Measurements from ENCODE around the gene LDLRAD4.

Gene LDLRAD4

GRCh38 chr18:13500869-13501542 is 282.4 kb downstream of the LDLRAD4 start:
- Mint-ChIP-seq H3K27me3 (no peaks in the 10 kb centered on the region), H3K9me3 (peaks cover 15% of the 10 kb centered on the region), H3K27ac (no peak overlapping the region), H3K36me3 (peaks cover 42% of the 10 kb centered on the region), H3K4me3 (no peak overlapping the region), H3K4me1 (peaks cover 33% of the 10 kb centered on the region)
- DNase-seq = no peak
- CTCF ChIA-PET = interaction anchor here (1.2 to 1.5 kb wide), 2 partner anchors 12 to 285 kb away, joined by 3 to 5 read pairs; no protein-coding TSS in a partner anchor

DNA sequence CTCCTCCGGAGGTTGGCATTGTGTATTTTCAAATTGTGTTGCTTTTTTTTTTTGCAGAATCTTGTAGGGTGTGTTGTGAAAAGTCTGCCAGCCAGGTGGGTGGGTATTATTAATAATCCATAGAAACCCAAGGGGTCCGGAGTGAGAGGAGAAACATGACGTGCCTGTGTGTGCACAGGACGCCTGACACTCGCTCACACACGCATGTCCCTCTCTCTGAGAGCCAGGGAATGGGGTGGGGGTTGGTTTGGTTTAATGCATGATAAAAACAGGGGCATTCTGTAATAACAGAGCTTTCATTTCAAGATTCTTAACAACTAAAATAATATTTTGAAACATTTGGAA is 283.0 kb downstream of the LDLRAD4 start:
- no peak overlapping the region for H3K27ac Mint-ChIP-seq
- DNase-seq = no peak
- CTCF ChIA-PET = interaction anchor here (1.3 to 1.5 kb wide), 2 partner anchors 111 to 285 kb away, joined by 4 to 5 read pairs; no protein-coding TSS in a partner anchor
- H3K4me3 Mint-ChIP-seq = no peak overlapping the region
- peaks cover 41% of the 10 kb centered on the region for H3K36me3 Mint-ChIP-seq
- H3K27me3 Mint-ChIP-seq = no peaks in the 10 kb centered on the region
- H3K9me3 Mint-ChIP-seq = peaks cover 15% of the 10 kb centered on the region
- H3K4me1 Mint-ChIP-seq = peaks cover 38% of the 10 kb centered on the region

- Mint-ChIP-seq H3K9me3 (peaks cover 15% of the 10 kb centered on the region), H3K4me3 (no peak overlapping the region), H3K27ac (no peak overlapping the region), H3K4me1 (peaks cover 38% of the 10 kb centered on the region), H3K27me3 (no peaks in the 10 kb centered on the region), H3K36me3 (peaks cover 38% of the 10 kb centered on the region)
- DNase-seq = no peak
- CTCF ChIA-PET = interaction anchor here (1.3 to 1.5 kb wide), 2 partner anchors 110 to 286 kb away, joined by 4 to 5 read pairs; no protein-coding TSS in a partner anchor
Observed at GRCh38 chr18:13501891-13502290, 283.3 kb downstream of the LDLRAD4 start.

GRCh38 chr18:13502585-13502984 is 284.0 kb downstream of the LDLRAD4 start:
- Mint-ChIP-seq H3K27me3 (no peaks in the 10 kb centered on the region), H3K36me3 (peaks cover 31% of the 10 kb centered on the region), H3K4me1 (peaks cover 38% of the 10 kb centered on the region), H3K27ac (peak overlapping the region; percentile 60), H3K4me3 (no peak overlapping the region), H3K9me3 (peaks cover 15% of the 10 kb centered on the region)
- DNase-seq = peak; percentile 25
- CTCF ChIA-PET = interaction anchor here (0.9 to 1.5 kb wide), 3 partner anchors 31 to 286 kb away, joined by 3 to 5 read pairs (median 4); no protein-coding TSS in a partner anchor

- no peak for DNase-seq
- no peak overlapping the region for H3K4me3 Mint-ChIP-seq
- peaks cover 9% of the 10 kb centered on the region for H3K9me3 Mint-ChIP-seq
- H3K27ac Mint-ChIP-seq = no peak overlapping the region
- peaks cover 21% of the 10 kb centered on the region for H3K36me3 Mint-ChIP-seq
- peaks cover 38% of the 10 kb centered on the region for H3K4me1 Mint-ChIP-seq
- no peaks in the 10 kb centered on the region for H3K27me3 Mint-ChIP-seq
- CTCF ChIA-PET = no interaction called here
Observed at GRCh38 chr18:13503836-13504235, 285.3 kb downstream of the LDLRAD4 start.

GRCh38 chr18:13505780-13506345 is 287.3 kb downstream of the LDLRAD4 start:
- H3K27ac Mint-ChIP-seq = no peak overlapping the region
- H3K4me1 Mint-ChIP-seq = peaks cover 37% of the 10 kb centered on the region
- H3K36me3 Mint-ChIP-seq = peaks cover 10% of the 10 kb centered on the region
- CTCF ChIA-PET = interaction anchor here (0.8 kb wide), 1 partner anchor 290 kb away, joined by 3 read pairs; no protein-coding TSS in a partner anchor
- no peak overlapping the region for H3K4me3 Mint-ChIP-seq
- no peak for DNase-seq
- no peaks in the 10 kb centered on the region for H3K27me3 Mint-ChIP-seq
- no peaks in the 10 kb centered on the region for H3K9me3 Mint-ChIP-seq

- DNase-seq = no peak
- CTCF ChIA-PET = interaction anchor here (1.0 kb wide), 1 partner anchor 294 kb away, joined by 3 read pairs; no protein-coding TSS in a partner anchor
- Mint-ChIP-seq H3K4me1 (peaks cover 36% of the 10 kb centered on the region), H3K27ac (no peak overlapping the region), H3K4me3 (no peak overlapping the region), H3K27me3 (no peaks in the 10 kb centered on the region), H3K9me3 (no peaks in the 10 kb centered on the region), H3K36me3 (peaks cover 23% of the 10 kb centered on the region)
Observed at GRCh38 chr18:13510594-13510993, 292.0 kb downstream of the LDLRAD4 start.

DNA sequence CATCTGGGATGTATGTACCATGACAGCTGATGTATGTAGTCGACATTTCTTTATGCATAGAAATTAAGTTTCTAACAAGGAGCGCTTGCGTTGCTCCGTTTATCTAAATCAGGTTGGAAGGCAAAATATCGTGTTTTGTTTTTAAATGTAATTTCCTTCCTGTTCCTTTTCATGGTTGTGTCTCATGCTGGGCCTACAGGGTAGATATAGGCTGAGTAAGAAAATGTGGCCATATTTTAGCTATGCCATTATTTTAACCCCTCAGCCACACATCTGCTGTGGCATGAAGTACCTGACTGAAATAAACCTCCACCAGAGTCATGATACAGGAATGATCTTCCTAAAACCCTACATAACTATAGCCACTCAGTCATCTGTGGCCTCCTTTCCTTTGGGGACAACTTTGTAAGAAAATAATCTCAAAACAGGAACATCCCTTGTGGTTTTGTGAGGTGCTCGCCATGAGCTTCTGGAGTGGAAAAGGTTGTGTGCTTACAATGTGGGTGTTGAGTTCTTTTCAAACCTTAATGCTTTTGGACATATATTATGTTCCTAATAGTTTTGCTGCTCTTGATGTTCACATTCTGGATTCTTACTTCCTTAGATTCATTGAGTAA is 293.5 kb downstream of the LDLRAD4 start:
- no peak for DNase-seq
- H3K27me3 Mint-ChIP-seq = no peaks in the 10 kb centered on the region
- CTCF ChIA-PET = interaction anchor here (1.3 to 2.4 kb wide), 2 partner anchors 12 to 296 kb away, joined by 3 to 11 read pairs; no protein-coding TSS in a partner anchor
- no peak overlapping the region for H3K4me3 Mint-ChIP-seq
- H3K4me1 Mint-ChIP-seq = peaks cover 26% of the 10 kb centered on the region
- H3K36me3 Mint-ChIP-seq = peaks cover 29% of the 10 kb centered on the region
- H3K27ac Mint-ChIP-seq = no peak overlapping the region
- H3K9me3 Mint-ChIP-seq = peaks cover under 1% of the 10 kb centered on the region

- no peak overlapping the region for H3K27ac Mint-ChIP-seq
- no peak for DNase-seq
- peaks cover 26% of the 10 kb centered on the region for H3K4me1 Mint-ChIP-seq
- CTCF ChIA-PET = interaction anchor here (1.3 to 2.4 kb wide), 2 partner anchors 13 to 297 kb away, joined by 3 to 11 read pairs; no protein-coding TSS in a partner anchor
- H3K9me3 Mint-ChIP-seq = peaks cover 6% of the 10 kb centered on the region
- no peak overlapping the region for H3K4me3 Mint-ChIP-seq
- peaks cover 37% of the 10 kb centered on the region for H3K36me3 Mint-ChIP-seq
- H3K27me3 Mint-ChIP-seq = no peaks in the 10 kb centered on the region
Observed at GRCh38 chr18:13513021-13513420, 294.5 kb downstream of the LDLRAD4 start.

DNA sequence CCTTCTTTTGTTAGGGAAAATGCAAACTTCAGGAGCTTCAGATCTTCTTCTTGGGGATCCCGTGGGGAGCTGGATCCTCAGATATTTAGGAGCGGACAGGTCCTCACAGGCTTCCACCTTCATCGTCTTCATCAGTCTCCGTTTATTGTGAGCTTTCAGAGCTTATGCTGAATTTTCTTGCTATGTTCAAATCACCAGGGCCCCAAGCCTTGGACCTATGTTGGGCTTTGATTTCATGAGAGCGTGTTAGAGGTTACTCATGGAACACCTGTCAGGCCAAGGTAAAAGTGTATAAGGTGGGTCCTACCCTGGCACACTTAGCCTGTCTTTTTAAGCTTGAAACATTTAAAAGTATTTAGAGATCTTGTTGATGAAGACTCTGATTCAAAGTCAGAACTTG is 294.9 kb downstream of the LDLRAD4 start:
- CTCF ChIA-PET = interaction anchor here (1.3 to 2.4 kb wide), 2 partner anchors 13 to 297 kb away, joined by 3 to 11 read pairs; no protein-coding TSS in a partner anchor

DNA sequence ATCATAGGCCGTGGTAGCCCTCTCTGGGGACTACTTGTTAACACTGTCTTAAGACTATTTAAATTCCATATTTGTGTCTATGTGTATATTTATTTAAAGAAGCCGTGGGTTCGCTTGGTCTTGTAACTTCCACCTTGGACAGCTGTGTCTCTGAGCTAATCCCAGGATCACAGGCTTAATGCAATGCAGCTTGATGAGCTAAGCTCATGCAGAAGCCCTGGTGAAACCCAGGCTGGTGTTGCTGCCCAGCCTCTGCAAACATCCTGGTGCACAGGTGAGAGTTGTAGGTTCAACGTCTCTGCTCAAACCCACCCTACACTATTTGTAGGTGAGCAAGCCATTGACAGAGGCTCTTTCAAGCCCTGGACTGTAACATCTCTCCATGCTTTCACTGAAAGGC is 296.0 kb downstream of the LDLRAD4 start:
- Mint-ChIP-seq H3K27ac (no peak overlapping the region), H3K4me1 (peaks cover 26% of the 10 kb centered on the region), H3K4me3 (no peak overlapping the region), H3K36me3 (peaks cover 50% of the 10 kb centered on the region), H3K9me3 (peaks cover 14% of the 10 kb centered on the region), H3K27me3 (no peaks in the 10 kb centered on the region)
- CTCF ChIA-PET = interaction anchor here (1.5 kb wide), 1 partner anchor 299 kb away, joined by 5 read pairs; no protein-coding TSS in a partner anchor
- no peak for DNase-seq

More for the DNA sequence above, 294.9 kb downstream of the LDLRAD4 start:
- H3K9me3 Mint-ChIP-seq = peaks cover 11% of the 10 kb centered on the region
- H3K27me3 Mint-ChIP-seq = no peaks in the 10 kb centered on the region
- H3K27ac Mint-ChIP-seq = no peak overlapping the region
- peaks cover 42% of the 10 kb centered on the region for H3K36me3 Mint-ChIP-seq
- H3K4me3 Mint-ChIP-seq = no peak overlapping the region
- DNase-seq = no peak
- peaks cover 26% of the 10 kb centered on the region for H3K4me1 Mint-ChIP-seq

DNA sequence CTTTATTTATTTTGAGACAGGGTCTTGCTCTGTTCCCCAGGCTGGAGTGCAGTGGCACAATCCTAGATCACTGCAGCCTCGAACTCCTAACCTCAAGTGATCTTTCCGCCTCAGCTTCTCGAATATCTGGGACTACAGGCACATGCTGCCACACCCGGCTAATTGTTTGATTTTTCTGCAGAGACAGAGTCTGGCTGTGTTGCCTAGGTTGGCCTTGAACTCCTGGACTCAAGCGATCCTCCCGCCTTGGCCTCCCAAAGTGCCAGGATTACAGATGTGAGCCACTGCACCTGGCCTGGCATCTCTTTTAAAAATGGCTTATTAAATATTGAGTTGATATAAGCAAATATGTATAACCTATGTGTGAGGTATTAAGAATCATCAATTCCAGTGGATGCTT is 298.3 kb downstream of the LDLRAD4 start:
- H3K4me1 Mint-ChIP-seq = peaks cover 10% of the 10 kb centered on the region
- H3K9me3 Mint-ChIP-seq = peaks cover 14% of the 10 kb centered on the region
- DNase-seq = no peak
- no peak overlapping the region for H3K4me3 Mint-ChIP-seq
- H3K27ac Mint-ChIP-seq = no peak overlapping the region
- peaks cover 49% of the 10 kb centered on the region for H3K36me3 Mint-ChIP-seq
- CTCF ChIA-PET = interaction anchor here (0.7 kb wide), 1 partner anchor 103 kb away, joined by 3 read pairs; no protein-coding TSS in a partner anchor
- H3K27me3 Mint-ChIP-seq = no peaks in the 10 kb centered on the region

GRCh38 chr18:13517369-13517768 is 298.8 kb downstream of the LDLRAD4 start:
- Mint-ChIP-seq H3K4me3 (no peak overlapping the region), H3K4me1 (peaks cover 5% of the 10 kb centered on the region), H3K9me3 (peaks cover 14% of the 10 kb centered on the region), H3K27ac (no peak overlapping the region), H3K27me3 (no peaks in the 10 kb centered on the region), H3K36me3 (peaks cover 49% of the 10 kb centered on the region)
- CTCF ChIA-PET = interaction anchor here (0.7 kb wide), 1 partner anchor 103 kb away, joined by 3 read pairs; no protein-coding TSS in a partner anchor
- no peak for DNase-seq

DNA sequence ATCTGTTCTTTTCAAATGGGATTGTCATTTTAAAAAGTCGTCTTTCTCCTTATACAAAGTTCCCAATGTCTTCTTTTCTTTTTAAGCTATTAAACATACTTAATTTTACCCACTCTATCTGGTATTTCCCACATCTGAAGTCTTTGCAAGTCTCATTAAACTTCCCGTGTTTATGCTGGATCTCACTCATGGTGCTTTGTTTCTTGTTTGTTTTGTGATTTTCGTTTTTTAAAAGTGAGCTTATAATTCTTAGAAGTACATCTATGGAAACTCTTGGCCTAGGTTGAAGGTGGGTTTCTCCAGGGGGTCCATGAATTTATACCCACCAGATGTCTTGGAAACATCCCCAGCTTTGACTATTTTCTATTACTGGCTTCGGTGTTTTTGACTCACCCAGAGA is 299.8 kb downstream of the LDLRAD4 start:
- Mint-ChIP-seq H3K27ac (no peak overlapping the region), H3K9me3 (peaks cover 14% of the 10 kb centered on the region), H3K4me1 (no peaks in the 10 kb centered on the region), H3K27me3 (no peaks in the 10 kb centered on the region), H3K36me3 (peaks cover 47% of the 10 kb centered on the region), H3K4me3 (no peak overlapping the region)
- DNase-seq = no peak
- CTCF ChIA-PET = no interaction called here

All from activated naive CD4-positive, alpha-beta T cell treated with anti-CD3 and anti-CD28 coated beads, Interleukin-2, amount 10 ng/mL, durations not matched to agents 7 days and 5 days (primary cell).